Esophagus muscularis mucosa (tissue), 4 donors: Measurements from ENCODE around the gene AGTRAP. TPM values are rescaled to one million over a fixed set of nuclear protein-coding genes. Genes with fewer than 3 reads are reported as not detected.

Source experiments
- DNase-seq: peaks from one replicate; pipeline ENCODE4 v3.0.0-alpha.2; 2017; ENCODE audit errors: extremely low spot score
- H3K27ac ChIP-seq, 4 donors: fragments of 200-600 bp; sonication (generic); replicated peaks in 1 of 4; 1 replicate in 3 of 4; 2 replicates in 1 of 4; pipeline ENCODE4 v1.5.1; 2016 to 2019; ENCODE audit warnings: mild to moderate bottlenecking in 1 of 4
- H3K27me3 ChIP-seq, 4 donors: fragments of 200-600 bp; sonication (generic); one replicate each; pipeline versions ENCODE4 v1.5.1 to v1.6.0; 2016 to 2019
- H3K36me3 ChIP-seq, 4 donors: fragments of 200-600 bp; sonication (generic); one replicate each; pipeline ENCODE4 v1.5.1; 2016 to 2019
- H3K4me1 ChIP-seq, 4 donors: fragments of 200-600 bp; sonication (generic); one replicate each; pipeline ENCODE4 v1.5.1; 2016 to 2019
- H3K4me3 ChIP-seq, 4 donors: fragments of 200-600 bp; sonication (generic); 1 replicate in 2 of 4; 2 replicates in 2 of 4; pipeline ENCODE4 v1.5.1; 2016 to 2019; ENCODE audit warnings: mild to moderate bottlenecking in 4 of 4, moderate library complexity in 1 of 4
- H3K9me3 ChIP-seq, 4 donors: fragments of 200-600 bp; sonication (generic); 1 replicate in 3 of 4; 2 replicates in 1 of 4; pipeline ENCODE4 v1.5.1; 2016 to 2019
- CTCF ChIP-seq, 3 experiments: fragments of 200-600 bp in 2 of 3; fragments of 450-650 bp in 1 of 3; sonication (generic) in 2 of 3; IDR thresholded peaks; one replicate each; pipeline ENCODE4 v1.5.1; 2017 to 2019; ENCODE audit warnings: antibody characterized with exemption in 3 of 3, mild to moderate bottlenecking in 2 of 3, moderate library complexity in 1 of 3
- EP300 ChIP-seq: sonication (generic); formaldehyde crosslinking; IDR thresholded peaks from one replicate; pipeline ENCODE4 v1.6.1; 2017; ENCODE audit warnings: antibody characterized with exemption
- POLR2A ChIP-seq: fragments of 450-650 bp; IDR thresholded peaks from one replicate; pipeline ENCODE4 v1.6.1; 2017; ENCODE audit warnings: antibody characterized with exemption, moderate library complexity, mild to moderate bottlenecking, low read depth
- POLR2AphosphoS5 ChIP-seq, 2 donors: sonication (generic); formaldehyde crosslinking; IDR thresholded peaks; one replicate each; pipeline ENCODE4 v1.6.1; 2017; ENCODE audit warnings: antibody characterized with exemption in 2 of 2
- WGBS: methylation state at CpG from one replicate; pipeline ENCODE4 v1.1.5; 2018; 5-methylcytosine and 5-hydroxymethylcytosine counted together
- intact Hi-C: fragments of 100-400 bp; cut with DNase I; formaldehyde crosslinking; loops from one replicate; pipeline ENCODE4 v1.15.1; 2023
- total RNA-seq, 4 donors: library from RNA; depleted of rRNA; stranded (reverse); fragments of >200 nt; gene quantifications; one replicate each; pipeline versions ENCODE4 v1.1.0 to v1.2.1, GENCODE V29; 2016

Gene AGTRAP
- total RNA-seq, 4 donors from 2014 or later, result 31.6 to 73.4 (median 45.6) TPM

- H3K36me3 ChIP-seq, result no peaks in the 10 kb centered on the region
- no peaks in the 10 kb centered on the region for H3K9me3 ChIP-seq
- H3K4me3 ChIP-seq, result no peak overlapping the region
- H3K27me3 ChIP-seq, result peaks cover 0 to 40% (median 0%) of the 10 kb centered on the region in 4 donors
- WGBS, result 50% methylated on average over 4 of the region's 4 CpGs
- no peaks in the 10 kb centered on the region for H3K4me1 ChIP-seq
- no peak for DNase-seq
- TF ChIP-seq POLR2AphosphoS5 (IDR thresholded peaks at IDR 0.05) (no peak), CTCF (IDR thresholded peaks at IDR 0.05) (no peak), POLR2A (no peak), EP300 (no peak)
- no peak overlapping the region for H3K27ac ChIP-seq
- intact Hi-C loops, result no loop called here
These were observed 32.9 kb downstream of the AGTRAP start for GRCh38 chr1:11768821-11769220.

GRCh38 chr1:11769274-11769673, 33.3 kb downstream of the AGTRAP start:
- DNase-seq, result no peak
- Histone ChIP-seq H3K27ac (no peak overlapping the region), H3K9me3 (no peaks in the 10 kb centered on the region), H3K27me3 (peaks cover 0 to 36% (median 0%) of the 10 kb centered on the region in 4 donors), H3K4me1 (no peaks in the 10 kb centered on the region), H3K36me3 (no peaks in the 10 kb centered on the region), H3K4me3 (no peak overlapping the region)
- TF ChIP-seq EP300 (no peak), POLR2A (no peak), CTCF (IDR thresholded peaks at IDR 0.05) (no peak), POLR2AphosphoS5 (IDR thresholded peaks at IDR 0.05) (no peak)
- 74% methylated on average over 4 of the region's 4 CpGs for WGBS
- intact Hi-C loops, result no loop called here

- intact Hi-C loops, result no loop called here
- Histone ChIP-seq H3K27me3 (peaks cover 0 to 33% (median 0%) of the 10 kb centered on the region in 4 donors), H3K27ac (no peak overlapping the region), H3K9me3 (no peaks in the 10 kb centered on the region), H3K4me1 (no peaks in the 10 kb centered on the region), H3K4me3 (no peak overlapping the region), H3K36me3 (no peaks in the 10 kb centered on the region)
- no peak for DNase-seq
- TF ChIP-seq POLR2AphosphoS5 (IDR thresholded peaks at IDR 0.05), result no peak
These were observed 34.1 kb downstream of the AGTRAP start for GRCh38 chr1:11770011-11770410.

GRCh38 chr1:11771481-11772043, 35.6 kb downstream of the AGTRAP start:
- no peak for TF ChIP-seq POLR2A
- no peak for TF ChIP-seq CTCF (IDR thresholded peaks at IDR 0.05)
- TF ChIP-seq EP300, result no peak
- TF ChIP-seq POLR2AphosphoS5 (IDR thresholded peaks at IDR 0.05), result no peak
- Histone ChIP-seq H3K9me3 (no peaks in the 10 kb centered on the region), H3K4me1 (no peaks in the 10 kb centered on the region), H3K4me3 (no peak overlapping the region), H3K27ac (no peak overlapping the region), H3K36me3 (no peaks in the 10 kb centered on the region), H3K27me3 (peaks cover 0 to 19% (median 0%) of the 10 kb centered on the region in 4 donors)
- DNase-seq, result no peak
- intact Hi-C loops, result no loop called here
- 58% methylated on average over 9 of the region's 11 CpGs for WGBS

- Histone ChIP-seq H3K27ac (no peak overlapping the region), H3K4me1 (no peaks in the 10 kb centered on the region), H3K9me3 (no peaks in the 10 kb centered on the region), H3K36me3 (no peaks in the 10 kb centered on the region), H3K27me3 (peaks cover 0 to 11% (median 0%) of the 10 kb centered on the region in 4 donors), H3K4me3 (no peak overlapping the region)
- no peak for TF ChIP-seq POLR2AphosphoS5 (IDR thresholded peaks at IDR 0.05)
- 61% methylated on average over 5 of the region's 5 CpGs for WGBS
- DNase-seq, result no peak
- intact Hi-C loops, result no loop called here
These were observed 36.5 kb downstream of the AGTRAP start for GRCh38 chr1:11772458-11772857.

- WGBS, result 92% methylated on average over 9 of the region's 9 CpGs
- H3K4me3 ChIP-seq, result no peak overlapping the region
- no peak for TF ChIP-seq POLR2A
- TF ChIP-seq CTCF (IDR thresholded peaks at IDR 0.05), result no peak
- TF ChIP-seq EP300, result no peak
- no peak for TF ChIP-seq POLR2AphosphoS5 (IDR thresholded peaks at IDR 0.05)
These were observed 38.8 kb downstream of the AGTRAP start for GRCh38 chr1:11774753-11775152.

More at GRCh38 chr1:11774753-11775152, 38.8 kb downstream of the AGTRAP start:
- H3K36me3 ChIP-seq, result no peaks in the 10 kb centered on the region
- no peaks in the 10 kb centered on the region for H3K4me1 ChIP-seq
- no peak for DNase-seq
- intact Hi-C loops, result no loop called here
- H3K9me3 ChIP-seq, result no peaks in the 10 kb centered on the region
- H3K27me3 ChIP-seq, result peaks cover 0 to 11% (median 0%) of the 10 kb centered on the region in 4 donors
- no peak overlapping the region for H3K27ac ChIP-seq
